Ovary (tissue), 9 donors: ENCODE results near the gene ARHGAP23. TPM values are rescaled to one million over a fixed set of nuclear protein-coding genes. Genes with fewer than 3 reads are reported as not detected.

Experiments used
- DNase-seq, 5 donors: peaks; one replicate each; pipeline ENCODE4 v3.0.0-alpha.2; 2019 to 2020
- H3K27ac ChIP-seq, 2 donors: fragments of 200-600 bp; one replicate each; pipeline versions ENCODE4 v1.5.1 to v1.8.0; 2019 to 2022
- H3K27me3 ChIP-seq: fragments of 200-600 bp; one replicate; pipeline ENCODE4 v1.8.0; 2022
- H3K36me3 ChIP-seq: fragments of 200-600 bp; sonication (generic); one replicate; pipeline ENCODE4 v1.5.1; 2019
- H3K4me1 ChIP-seq: one replicate; pipeline ENCODE4 v1.8.1; 2013; ENCODE audit warnings: mild to moderate bottlenecking, moderate library complexity; ENCODE audit not compliant: insufficient read depth
- H3K4me3 ChIP-seq: fragments of 200-600 bp; sonication (generic); one replicate; pipeline ENCODE4 v1.5.1; 2017
- H3K9me3 ChIP-seq, 2 donors: fragments of 200-600 bp in 1 of 2; sonication (generic) in 1 of 2; one replicate each; pipeline versions ENCODE4 v1.5.1 to v1.8.1; 2013 to 2019; ENCODE audit warnings: mild to moderate bottlenecking in 1 of 2, moderate library complexity in 1 of 2
- EP300 ChIP-seq: sonication (generic); formaldehyde crosslinking; IDR thresholded peaks from one replicate; pipeline ENCODE4 v1.6.1; 2017; ENCODE audit warnings: antibody characterized with exemption
- POLR2A ChIP-seq: fragments of 450-650 bp; IDR thresholded peaks from one replicate; pipeline ENCODE4 v1.6.1; 2017; ENCODE audit warnings: antibody characterized with exemption, mild to moderate bottlenecking, moderate library complexity
- WGBS, 3 donors: extraction: QIAGEN DNeasy Blood & Tissue Kit in 1 of 3; methylation state at CpG; one replicate each; pipeline versions ENCODE4 v1.1.5 to v1.1.7; 2013 to 2017; 5-methylcytosine and 5-hydroxymethylcytosine counted together
- intact Hi-C, 4 donors: fragments of 100-400 bp; cut with DNase I; formaldehyde crosslinking; loops; one replicate each; pipeline versions ENCODE4 v1.11.0 to v1.15.1; 2022 to 2023
- polyA plus RNA-seq, 2 donors: library from polyadenylated mRNA; stranded (reverse); fragments of 200-250 nt in 1 of 2; fragments of 350-450 nt in 1 of 2; fragmentation: Illumina TruSeq in 1 of 2; extraction: RNeasy Lipid Tissue Mini Kit (QIAGEN cat#74804) in 1 of 2; gene quantifications; one replicate each; pipeline ENCODE4 v1.2.3, GENCODE V29; 2013 to 2014
- total RNA-seq, 7 donors: library from RNA; depleted of rRNA in 2 of 7; stranded (reverse); fragments of >200 nt in 2 of 7; fragmentation: NEBNext Ultra II Directional in 3 of 7; extraction: Animal tissue kit (Norgen Biotek cat#: 25700) in 3 of 7; gene quantifications; one replicate each; pipeline versions ENCODE4 v1.1.0 to v1.2.4, GENCODE V29; 2016 to 2023
- TF ChIP-seq, protein P1 (sequence below), 3 donors: fragments of 450-650 bp in 2 of 3; fragments of 200-600 bp in 1 of 3; IDR thresholded peaks; one replicate each; pipeline versions ENCODE4 v1.5.1 to v1.8.0; 2016 to 2022; ENCODE audit warnings: antibody characterized with exemption in 3 of 3, mild to moderate bottlenecking in 1 of 3
- donor health status: DM: no; HTN: no; CAD: no; lungs with moderate emphysema.
- donor health status: DM: no; HTN: no; CAD: no.
- donor health status: Bipolar disorder and iron deficiency.
- donor health status: DM: yes; HTN: yes; CAD: no.
- donor health status: DM: no; HTN: no; CAD: no.
- donor health status: DM: yes; HTN: yes; CAD: no.

The ARHGAP23 gene
- total and polyA plus RNA-seq, 9 donors = 13.7 to 76.4 (median 45.3) TPM

DNA sequence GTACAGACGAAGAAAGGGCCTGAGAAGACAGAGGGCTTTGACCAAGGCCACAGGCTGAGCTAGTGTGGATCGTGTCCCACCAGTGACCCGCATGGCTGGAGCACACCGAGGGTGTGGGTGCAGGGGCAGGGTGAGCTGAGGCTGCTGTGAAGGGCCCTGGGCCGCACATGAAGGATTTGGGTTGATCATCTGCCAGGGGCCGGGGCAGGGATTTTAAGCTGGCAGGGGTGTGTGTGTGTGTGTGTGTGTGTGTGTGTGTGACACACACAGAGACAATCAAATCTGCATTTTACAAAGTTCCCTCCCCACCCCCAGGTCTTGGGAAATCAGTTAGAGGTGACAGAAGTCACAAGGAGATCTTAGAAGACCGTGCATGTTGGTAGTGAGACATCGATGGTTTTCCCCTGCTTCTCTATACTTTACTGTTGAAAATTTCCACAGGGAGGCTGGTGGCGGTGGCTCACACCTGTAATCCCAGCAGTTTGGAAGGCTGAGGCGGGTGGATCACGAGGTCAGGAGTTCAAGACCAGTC lies 112.3 kb downstream of the ARHGAP23 start:
- DNase-seq = no peak
- no peak for TF ChIP-seq EP300
- TF ChIP-seq, protein P1, sequence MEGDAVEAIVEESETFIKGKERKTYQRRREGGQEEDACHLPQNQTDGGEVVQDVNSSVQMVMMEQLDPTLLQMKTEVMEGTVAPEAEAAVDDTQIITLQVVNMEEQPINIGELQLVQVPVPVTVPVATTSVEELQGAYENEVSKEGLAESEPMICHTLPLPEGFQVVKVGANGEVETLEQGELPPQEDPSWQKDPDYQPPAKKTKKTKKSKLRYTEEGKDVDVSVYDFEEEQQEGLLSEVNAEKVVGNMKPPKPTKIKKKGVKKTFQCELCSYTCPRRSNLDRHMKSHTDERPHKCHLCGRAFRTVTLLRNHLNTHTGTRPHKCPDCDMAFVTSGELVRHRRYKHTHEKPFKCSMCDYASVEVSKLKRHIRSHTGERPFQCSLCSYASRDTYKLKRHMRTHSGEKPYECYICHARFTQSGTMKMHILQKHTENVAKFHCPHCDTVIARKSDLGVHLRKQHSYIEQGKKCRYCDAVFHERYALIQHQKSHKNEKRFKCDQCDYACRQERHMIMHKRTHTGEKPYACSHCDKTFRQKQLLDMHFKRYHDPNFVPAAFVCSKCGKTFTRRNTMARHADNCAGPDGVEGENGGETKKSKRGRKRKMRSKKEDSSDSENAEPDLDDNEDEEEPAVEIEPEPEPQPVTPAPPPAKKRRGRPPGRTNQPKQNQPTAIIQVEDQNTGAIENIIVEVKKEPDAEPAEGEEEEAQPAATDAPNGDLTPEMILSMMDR (IDR thresholded peaks at IDR 0.05) = no peak
- TF ChIP-seq POLR2A = no peak
- Histone ChIP-seq H3K27ac (no peak overlapping the region), H3K4me1 (no peaks in the 10 kb centered on the region), H3K9me3 (no peaks in the 10 kb centered on the region), H3K4me3 (no peak overlapping the region), H3K36me3 (no peaks in the 10 kb centered on the region), H3K27me3 (no peaks in the 10 kb centered on the region)
- WGBS, 3 donors = 71 to 84% (median 78%) methylated on average over 10 to 11 of the region's 11 CpGs
- intact Hi-C loops = no loop called here

DNA sequence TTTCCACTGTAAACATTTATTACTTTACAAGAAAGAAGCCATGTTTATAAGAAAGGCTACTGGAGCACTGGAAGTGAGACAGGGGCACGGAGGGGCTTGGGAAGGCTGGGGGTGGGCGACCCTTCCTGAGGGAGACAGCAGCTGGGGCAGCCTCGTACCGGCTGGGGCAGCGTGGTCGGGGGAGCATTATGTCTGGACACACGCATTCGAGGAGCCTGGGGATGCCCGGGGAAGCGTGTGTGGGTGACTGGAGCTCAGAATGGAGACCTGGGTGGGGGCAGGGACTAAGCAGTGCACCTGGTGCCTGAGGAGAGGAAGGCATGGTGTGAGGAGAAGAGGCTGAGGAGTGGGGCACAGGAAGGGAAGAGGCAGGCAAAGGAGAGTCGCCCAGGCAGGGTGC lies 113.0 kb downstream of the ARHGAP23 start:
- intact Hi-C loops = no loop called here
- Histone ChIP-seq H3K27ac (no peak overlapping the region), H3K4me1 (no peaks in the 10 kb centered on the region), H3K9me3 (no peaks in the 10 kb centered on the region), H3K27me3 (no peaks in the 10 kb centered on the region), H3K36me3 (no peaks in the 10 kb centered on the region), H3K4me3 (no peak overlapping the region)
- no peak for DNase-seq
- 65 to 76% (median 70%) methylated on average over 11 of the region's 11 CpGs for WGBS, 3 donors
- TF ChIP-seq POLR2A (no peak), EP300 (no peak)
- TF ChIP-seq, protein P1 (IDR thresholded peaks at IDR 0.05) = no peak

DNA sequence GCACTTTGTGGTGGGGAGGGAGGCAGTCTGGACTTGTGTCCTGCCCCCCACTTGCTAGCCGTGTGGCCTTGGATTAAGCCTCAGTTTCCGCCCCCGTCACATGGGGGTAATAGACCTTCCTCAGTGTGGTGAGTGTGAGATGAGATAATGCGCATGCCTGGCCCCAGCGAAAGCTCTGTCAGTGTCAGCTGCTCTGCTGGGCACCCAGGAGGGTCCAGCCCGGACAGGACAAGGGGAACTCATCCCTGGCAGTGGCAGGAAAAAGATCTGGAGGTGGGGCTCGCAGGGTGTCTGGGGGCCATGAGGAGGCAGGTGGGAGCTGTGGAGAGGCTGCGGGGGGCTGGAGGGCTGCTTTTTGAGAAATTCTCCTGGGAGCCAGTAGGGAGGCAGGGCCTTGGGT lies 114.0 kb downstream of the ARHGAP23 start:
- no peaks in the 10 kb centered on the region for H3K4me1 ChIP-seq
- TF ChIP-seq, protein P1 (IDR thresholded peaks at IDR 0.05) = no peak
- TF ChIP-seq POLR2A (no peak), EP300 (no peak)
- no peak overlapping the region for H3K4me3 ChIP-seq
- H3K9me3 ChIP-seq = no peaks in the 10 kb centered on the region
- H3K36me3 ChIP-seq = no peaks in the 10 kb centered on the region
- DNase-seq = no peak
- intact Hi-C loops = no loop called here
- H3K27ac ChIP-seq = no peak overlapping the region
- H3K27me3 ChIP-seq = no peaks in the 10 kb centered on the region
- 68 to 81% (median 72%) methylated on average over 8 of the region's 8 CpGs for WGBS, 3 donors

DNA sequence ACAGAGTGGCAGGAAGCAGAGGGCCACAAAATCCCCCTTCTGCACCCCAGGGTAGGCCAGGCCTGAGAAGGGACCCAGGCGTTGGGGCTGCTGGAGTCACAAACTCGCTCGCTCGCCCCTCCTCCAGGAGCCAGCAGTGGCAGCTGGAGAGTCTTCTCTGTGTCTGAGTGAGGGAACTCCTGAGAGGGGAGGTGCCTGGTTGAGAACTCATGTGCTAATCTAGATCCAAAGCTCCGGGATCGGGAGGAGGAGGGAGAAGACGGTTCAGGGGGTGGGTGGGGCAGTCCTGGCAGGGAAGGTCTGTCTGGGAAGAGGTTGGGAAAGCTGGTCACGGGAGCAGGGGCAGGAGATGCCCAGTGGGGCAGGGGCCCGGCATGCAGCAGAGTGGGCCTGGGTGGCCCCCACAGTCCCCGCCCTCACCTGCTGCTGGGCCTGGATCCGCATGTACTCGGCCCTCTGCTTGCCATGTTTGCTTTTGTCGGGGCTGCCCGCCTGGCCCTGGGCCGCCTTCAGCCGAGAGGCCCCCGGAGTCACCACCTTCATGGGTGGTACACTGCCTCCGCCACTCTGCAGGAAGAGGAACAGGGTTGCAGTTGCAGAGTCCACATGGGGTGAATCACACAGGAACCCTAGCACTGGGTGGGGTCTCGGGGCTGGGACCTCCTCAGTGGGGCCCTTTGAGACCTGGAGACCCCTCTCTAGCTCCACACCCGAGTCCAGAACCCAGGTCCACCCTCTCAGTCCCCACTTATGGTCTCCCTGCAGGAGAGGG lies 115.3 kb downstream of the ARHGAP23 start:
- Histone ChIP-seq H3K36me3 (no peaks in the 10 kb centered on the region), H3K27me3 (no peaks in the 10 kb centered on the region), H3K4me1 (no peaks in the 10 kb centered on the region), H3K4me3 (no peak overlapping the region), H3K27ac (no peak overlapping the region), H3K9me3 (no peaks in the 10 kb centered on the region)
- DNase-seq = no peak
- intact Hi-C loops = no loop called here
- WGBS, 3 donors = 78 to 83% (median 81%) methylated on average over 19 to 20 of the region's 20 CpGs
- TF ChIP-seq POLR2A (no peak), EP300 (no peak)
- TF ChIP-seq, protein P1 (IDR thresholded peaks at IDR 0.05) = no peak
